HG02642 (cell line): ENCODE measurements around the gene CNOT3.
A peak's percentile ranks its signal among the peaks of the same experiment; 100 is the strongest.
"Not testable (repeated sequence)": the region's sequence is repeated elsewhere in the genome, so short reads cannot be mapped to it uniquely, and the experiment has no call there.

ENCODE experiments used
- ATAC-seq: cut with Tn5 transposase; IDR thresholded peaks from one replicate; pipeline ENCODE4 v1.9.1; 2021; ENCODE audit warnings: mild to moderate bottlenecking; ENCODE audit not compliant: unreplicated experiment, poor library complexity

The CNOT3 gene

GRCh38 chr19:54189145-54189734 is 51.7 kb downstream of the CNOT3 start, which contains the start of gene MBOAT7:
TSS of gene MBOAT7 (minus strand) at chr19:54189580. CDS start at chr19:54188508, 1,072 bp downstream.
- peak; percentile 16 for ATAC-seq

- peak; percentile 53 for ATAC-seq
Observed at GRCh38 chr19:54189735-54190502, 52.4 kb downstream of the CNOT3 start.

DNA sequence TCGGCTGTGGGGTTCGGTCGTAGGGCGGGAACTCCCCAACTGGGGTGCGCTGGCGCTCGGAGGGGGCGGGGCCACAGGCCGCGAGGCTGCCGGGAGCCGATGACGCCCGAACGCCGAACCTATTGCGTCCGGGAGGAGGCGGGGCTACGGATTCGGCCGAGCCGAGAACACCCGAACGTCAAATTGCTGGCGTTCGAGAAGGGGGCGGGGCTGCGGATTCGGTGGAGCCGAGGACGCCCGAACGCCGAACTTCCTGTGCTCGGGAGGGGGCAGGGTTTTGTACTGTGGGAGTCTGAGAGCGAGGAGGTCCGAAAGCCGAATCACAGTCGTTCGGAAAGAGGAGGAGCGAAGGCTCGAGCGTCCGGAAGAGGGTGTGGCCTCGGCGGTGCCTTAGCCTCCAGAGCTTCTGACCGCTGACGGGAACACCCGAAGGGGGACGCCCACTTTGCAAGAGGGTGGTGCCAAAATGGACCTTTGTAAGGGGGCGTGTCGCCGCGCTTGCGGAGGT is 53.0 kb downstream of the CNOT3 start:
- peak; percentile 46 for ATAC-seq

GRCh38 chr19:54191011-54191810 is 53.6 kb downstream of the CNOT3 start, which contains the start of gene TSEN34:
TSS of gene TSEN34 (plus strand) at chr19:54191308. CDS start at chr19:54191365, 57 bp downstream.
- peak; percentile 35 for ATAC-seq

DNA sequence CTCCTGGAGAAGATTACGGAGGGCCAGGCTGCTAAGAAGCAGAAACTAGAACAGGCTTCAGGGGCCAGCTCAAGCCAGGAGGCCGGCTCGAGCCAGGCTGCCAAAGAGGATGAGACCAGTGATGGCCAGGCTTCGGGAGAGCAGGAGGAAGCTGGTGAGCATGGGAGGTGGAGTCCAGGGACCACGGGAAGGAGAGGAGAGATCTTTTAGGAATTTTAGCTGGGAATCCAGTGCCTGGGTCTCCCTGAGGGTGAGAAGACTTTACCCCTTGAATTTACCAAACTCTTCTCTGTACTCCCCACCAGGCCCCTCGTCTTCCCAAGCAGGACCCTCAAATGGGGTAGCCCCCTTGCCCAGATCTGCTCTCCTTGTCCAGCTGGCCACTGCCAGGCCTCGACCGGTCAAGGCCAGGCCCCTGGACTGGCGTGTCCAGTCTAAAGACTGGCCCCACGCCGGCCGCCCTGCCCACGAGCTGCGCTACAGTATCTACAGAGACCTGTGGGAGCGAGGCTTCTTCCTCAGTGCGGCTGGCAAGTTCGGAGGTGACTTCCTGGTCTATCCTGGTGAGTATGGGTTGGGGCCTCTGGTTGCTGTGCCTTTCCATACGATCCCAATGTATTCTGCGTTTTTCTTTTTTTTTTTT is 54.4 kb downstream of the CNOT3 start:
- ATAC-seq: no peak

DNA sequence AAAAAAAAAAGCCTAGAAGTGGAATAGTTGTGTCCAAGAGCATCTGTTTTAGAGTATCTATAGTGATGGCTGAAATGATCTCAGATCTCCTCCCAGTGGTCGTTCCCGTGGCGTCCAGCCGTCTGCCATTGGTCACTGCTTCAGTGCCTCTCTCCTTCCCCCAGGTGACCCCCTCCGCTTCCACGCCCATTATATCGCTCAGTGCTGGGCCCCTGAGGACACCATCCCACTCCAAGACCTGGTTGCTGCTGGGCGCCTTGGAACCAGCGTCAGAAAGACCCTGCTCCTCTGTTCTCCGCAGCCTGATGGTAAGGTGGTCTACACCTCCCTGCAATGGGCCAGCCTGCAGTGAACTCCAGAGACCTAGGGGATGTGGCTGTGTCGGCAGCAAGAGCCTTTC is 55.4 kb downstream of the CNOT3 start:
- no peak for ATAC-seq

DNA sequence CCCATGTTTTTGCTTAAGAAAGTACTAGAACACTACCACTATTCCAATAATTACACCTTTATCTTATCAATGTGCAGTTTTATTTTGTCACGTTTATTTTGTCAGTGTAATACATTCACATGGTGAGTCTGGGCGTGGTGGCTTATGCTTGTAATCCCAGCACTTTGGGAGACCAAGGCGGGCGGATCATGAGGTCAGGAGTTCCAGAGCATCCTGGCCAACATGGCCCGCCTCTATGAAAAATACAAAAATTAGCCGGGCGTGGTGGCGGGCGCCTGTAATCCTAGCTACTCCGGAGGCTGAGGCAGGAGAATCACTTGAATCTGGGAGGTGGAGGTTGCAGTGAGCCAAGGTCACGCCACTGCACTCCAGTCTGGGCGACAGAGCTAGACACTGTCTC is 56.9 kb downstream of the CNOT3 start:
- ATAC-seq: not testable (repeated sequence)

DNA sequence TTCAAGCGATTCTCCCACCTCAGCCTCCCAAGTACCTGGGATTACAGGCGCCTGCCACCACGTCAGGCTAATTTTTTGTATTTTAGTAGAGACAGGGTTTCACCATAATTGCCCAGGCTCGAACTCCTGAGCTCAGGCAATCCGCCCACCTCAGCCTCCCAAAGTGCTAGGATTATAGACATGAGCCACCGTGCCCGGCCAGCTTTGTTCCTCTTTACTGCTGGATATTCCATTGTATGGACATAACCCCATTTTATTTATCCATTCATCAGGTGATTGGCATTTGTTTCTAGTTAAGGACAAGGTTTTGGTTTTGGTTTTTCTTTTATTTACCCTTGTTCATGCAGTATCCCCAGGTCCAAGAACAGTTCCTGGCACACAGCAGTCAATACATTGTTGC is 59.0 kb downstream of the CNOT3 start:
- ATAC-seq: no peak

- no peak for ATAC-seq
Observed at GRCh38 chr19:54197121-54197520, 59.6 kb downstream of the CNOT3 start.

DNA sequence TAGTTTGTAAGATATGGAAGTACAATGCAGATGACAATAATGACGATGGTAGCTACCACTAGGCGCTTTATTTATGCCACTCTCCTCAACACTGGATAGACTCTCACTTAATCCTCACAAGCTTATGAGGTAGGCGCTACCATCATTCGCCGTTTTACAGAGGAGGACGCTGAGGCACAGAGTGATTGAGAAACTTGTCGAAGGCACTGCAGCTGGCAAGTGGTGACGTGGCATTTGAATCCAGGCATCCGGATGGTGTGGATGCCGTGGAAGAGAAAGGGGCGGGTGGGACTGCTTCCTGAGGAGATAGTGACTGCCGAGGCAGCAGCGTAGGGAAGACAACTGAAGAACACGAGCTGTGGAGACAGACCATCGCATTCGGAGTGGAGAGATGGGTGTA is 61.8 kb downstream of the CNOT3 start:
- ATAC-seq: no peak

DNA sequence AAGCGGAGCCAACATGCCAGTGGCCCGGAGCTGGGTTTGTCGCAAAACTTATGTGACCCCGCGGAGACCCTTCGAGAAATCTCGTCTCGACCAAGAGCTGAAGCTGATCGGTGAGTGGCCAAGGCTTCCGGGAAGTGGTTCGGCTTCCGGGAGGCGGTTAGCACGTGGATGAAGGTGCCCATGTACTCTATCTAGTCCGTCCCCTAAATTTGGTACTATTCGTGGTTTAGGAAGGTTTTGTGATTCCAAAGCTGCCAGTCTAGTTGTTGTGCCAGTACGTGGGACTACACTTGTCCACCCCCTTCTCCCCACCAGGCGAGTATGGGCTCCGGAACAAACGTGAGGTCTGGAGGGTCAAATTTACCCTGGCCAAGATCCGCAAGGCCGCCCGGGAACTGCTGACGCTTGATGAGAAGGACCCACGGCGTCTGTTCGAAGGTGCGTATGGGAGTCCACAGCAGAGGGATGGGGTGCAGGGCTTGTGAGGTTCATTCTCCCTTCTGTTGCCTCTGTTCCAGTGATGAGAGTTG is 63.7 kb downstream of the CNOT3 start:
- no peak for ATAC-seq

- ATAC-seq: no peak
Observed at GRCh38 chr19:54201980-54202379, 64.4 kb downstream of the CNOT3 start.

- no peak for ATAC-seq
Observed at GRCh38 chr19:54203151-54203611, 65.6 kb downstream of the CNOT3 start.

DNA sequence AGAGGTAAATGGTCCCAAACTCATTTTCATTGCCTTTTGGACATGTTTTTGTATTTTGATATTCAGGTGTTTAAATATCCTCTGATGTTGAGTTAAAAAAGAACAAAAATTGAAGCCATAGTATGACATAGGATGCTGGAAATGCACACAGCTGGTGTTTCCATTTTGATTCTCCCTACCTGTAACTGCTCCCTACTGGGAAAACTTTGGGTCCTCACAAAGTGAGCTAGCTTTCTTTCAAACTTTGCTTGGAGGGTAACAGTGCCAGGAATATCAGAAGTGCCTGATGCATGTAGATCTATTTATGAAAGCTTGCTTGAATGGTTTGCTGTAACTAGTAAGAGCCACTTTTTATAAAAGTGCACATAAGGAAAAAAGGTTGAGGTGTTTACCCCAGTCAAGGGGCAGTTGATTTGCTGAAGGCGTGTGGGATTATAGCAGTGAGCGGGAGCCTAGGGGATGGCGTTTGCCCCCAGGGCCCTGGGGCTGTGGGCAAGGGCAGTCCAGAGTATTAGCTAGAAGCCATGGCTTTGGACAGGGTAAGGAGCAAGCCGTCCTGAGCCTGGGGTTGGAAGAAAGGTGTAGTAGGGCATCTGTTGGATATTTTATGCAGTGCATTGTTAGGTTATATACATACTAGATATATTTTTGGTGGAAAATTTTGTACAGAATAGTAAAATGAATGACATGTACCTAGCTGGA is 67.4 kb downstream of the CNOT3 start:
- no peak for ATAC-seq
